GM19372 (cell line): Measurements from ENCODE around the gene COPS3.
A peak's percentile ranks its signal among the peaks of the same experiment; 100 is the strongest.

Source experiments
- ATAC-seq: cut with Tn5 transposase; IDR thresholded peaks from one replicate; pipeline ENCODE4 v1.9.1; 2021; ENCODE audit warnings: mild to moderate bottlenecking, low read depth, moderate library complexity; ENCODE audit not compliant: unreplicated experiment

COPS3 gene

GRCh38 chr17:17280613-17281549, at the start of gene COPS3:
COPS3 (minus strand) TSS chr17:17281246; CDS start chr17:17281186, 60 bp downstream.
- peak; percentile 88 for ATAC-seq

GRCh38 chr17:17328251-17328650, 47.2 kb upstream of the COPS3 start:
- ATAC-seq: no peak

- no peak for ATAC-seq
Observed at GRCh38 chr17:17326275-17326875, 45.3 kb upstream of the COPS3 start.

- ATAC-seq: no peak
Observed at GRCh38 chr17:17325816-17326215, 44.8 kb upstream of the COPS3 start.

- no peak for ATAC-seq
Observed at GRCh38 chr17:17325228-17325627, 44.2 kb upstream of the COPS3 start.

- no peak for ATAC-seq
Observed at GRCh38 chr17:17324616-17325015, 43.6 kb upstream of the COPS3 start.

GRCh38 chr17:17322516-17323510, 41.8 kb upstream of the COPS3 start:
- ATAC-seq: no peak

- ATAC-seq: no peak
Observed at GRCh38 chr17:17321356-17322025, 40.4 kb upstream of the COPS3 start.

- no peak for ATAC-seq
Observed at GRCh38 chr17:17320911-17321220, 39.8 kb upstream of the COPS3 start.

GRCh38 chr17:17320188-17320910, 39.3 kb upstream of the COPS3 start:
- no peak for ATAC-seq

GRCh38 chr17:17315142-17315821, 34.2 kb upstream of the COPS3 start:
- no peak for ATAC-seq

GRCh38 chr17:17314501-17315071, 33.5 kb upstream of the COPS3 start:
- no peak for ATAC-seq

GRCh38 chr17:17313350-17313991, 32.4 kb upstream of the COPS3 start:
- no peak for ATAC-seq

GRCh38 chr17:17309356-17309755, 28.3 kb upstream of the COPS3 start:
- ATAC-seq: no peak

- no peak for ATAC-seq
Observed at GRCh38 chr17:17305281-17305801, 24.3 kb upstream of the COPS3 start.

GRCh38 chr17:17304521-17304985, 23.5 kb upstream of the COPS3 start:
- no peak for ATAC-seq

- ATAC-seq: no peak
Observed at GRCh38 chr17:17303847-17304490, 22.9 kb upstream of the COPS3 start.
